ENCODE measurements around the gene WDR12. TPM values are rescaled to one million over a fixed set of nuclear protein-coding genes. Genes with fewer than 3 reads are reported as not detected.

The WDR12 gene
- total and polyA plus RNA-seq, 2 of the 13 experiments (the other 11 are each of a cell fraction or from before 2014, with no cell fraction given): 94.4 to 216 TPM

DNA sequence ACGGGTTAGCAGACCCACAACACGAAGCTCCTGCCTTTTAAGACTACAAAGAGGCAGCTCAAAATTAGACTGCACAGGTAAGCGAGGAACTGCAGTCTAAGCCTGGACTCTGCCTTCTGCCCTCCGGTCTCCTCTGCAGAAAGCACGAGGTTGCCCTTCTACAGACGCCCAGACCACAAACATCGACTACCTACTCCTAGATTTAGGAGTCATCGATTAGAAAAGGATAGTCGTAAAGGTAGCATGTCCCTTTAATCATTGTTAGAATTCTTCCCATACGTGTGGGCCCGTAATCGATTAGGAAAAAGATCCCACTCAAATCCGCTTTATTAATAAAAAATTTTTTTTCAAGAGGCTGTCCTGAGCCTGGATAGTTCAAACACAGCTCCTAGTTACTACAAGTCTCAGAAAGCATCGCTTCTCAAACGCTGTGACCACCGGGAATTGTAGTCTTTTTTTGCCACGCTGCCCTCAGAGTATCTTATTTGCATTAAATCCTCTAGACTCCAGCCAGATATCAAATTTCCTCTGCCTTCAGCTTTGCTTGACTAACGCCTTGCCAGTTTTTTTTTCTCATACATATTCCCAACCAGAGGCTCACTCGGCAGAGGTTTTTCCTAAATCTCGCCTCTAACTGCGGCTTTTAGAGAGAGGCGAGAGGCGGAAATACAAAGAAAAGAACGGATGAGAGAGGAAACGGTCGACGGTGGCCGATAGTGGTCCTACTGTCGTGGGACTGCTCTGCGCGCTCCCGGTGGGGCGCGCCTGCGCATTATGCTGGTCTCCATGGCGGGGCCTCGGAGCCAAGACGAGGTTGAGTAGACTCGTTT lies at the start of gene WDR12, which contains the start of gene CARF (continued):
- TF ChIP-seq, protein P1, sequence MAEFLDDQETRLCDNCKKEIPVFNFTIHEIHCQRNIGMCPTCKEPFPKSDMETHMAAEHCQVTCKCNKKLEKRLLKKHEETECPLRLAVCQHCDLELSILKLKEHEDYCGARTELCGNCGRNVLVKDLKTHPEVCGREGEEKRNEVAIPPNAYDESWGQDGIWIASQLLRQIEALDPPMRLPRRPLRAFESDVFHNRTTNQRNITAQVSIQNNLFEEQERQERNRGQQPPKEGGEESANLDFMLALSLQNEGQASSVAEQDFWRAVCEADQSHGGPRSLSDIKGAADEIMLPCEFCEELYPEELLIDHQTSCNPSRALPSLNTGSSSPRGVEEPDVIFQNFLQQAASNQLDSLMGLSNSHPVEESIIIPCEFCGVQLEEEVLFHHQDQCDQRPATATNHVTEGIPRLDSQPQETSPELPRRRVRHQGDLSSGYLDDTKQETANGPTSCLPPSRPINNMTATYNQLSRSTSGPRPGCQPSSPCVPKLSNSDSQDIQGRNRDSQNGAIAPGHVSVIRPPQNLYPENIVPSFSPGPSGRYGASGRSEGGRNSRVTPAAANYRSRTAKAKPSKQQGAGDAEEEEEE (CRISPR knock-in tag; IDR thresholded peaks at IDR 0.05; ENCODE audit: borderline replicate concordance): no peak
- TF ChIP-seq, protein P2, sequence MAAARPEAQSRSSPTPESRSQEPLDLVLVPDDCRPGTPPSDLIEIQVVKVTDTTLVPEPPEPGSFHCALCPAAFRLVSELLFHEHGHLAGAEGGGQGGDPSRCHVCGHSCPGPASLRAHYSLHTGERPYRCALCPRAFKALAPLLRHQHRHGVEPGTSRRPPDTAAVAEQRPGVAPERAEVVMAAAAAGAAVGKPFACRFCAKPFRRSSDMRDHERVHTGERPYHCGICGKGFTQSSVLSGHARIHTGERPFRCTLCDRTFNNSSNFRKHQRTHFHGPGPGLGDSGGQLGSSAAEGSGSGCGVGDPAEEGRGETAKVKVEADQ (CRISPR knock-in tag; IDR thresholded peaks at IDR 0.05; ENCODE audit: borderline replicate concordance): peak; percentile 58; the same call in 1 of the 2 replicates
- no peak for TF ChIP-seq ZNF281 (CRISPR knock-in tag; IDR thresholded peaks at IDR 0.05; ENCODE audit: borderline replicate concordance)
- no peak for TF ChIP-seq PRMT3 (CRISPR knock-in tag; IDR thresholded peaks at IDR 0.05; ENCODE audit: borderline replicate concordance, low read depth)
- no peak for TF ChIP-seq ZNF34 (CRISPR knock-in tag; IDR thresholded peaks at IDR 0.05; ENCODE audit: borderline replicate concordance)
- no peak for TF ChIP-seq CENPX (CRISPR knock-in tag; IDR thresholded peaks at IDR 0.05)
- 0 out of 2 replicates have a peak, but pooled peaks have one; percentile 12 for TF ChIP-seq UBTF (CRISPR knock-in tag; IDR thresholded peaks at IDR 0.05)
- TF ChIP-seq ZNF777 (CRISPR knock-in tag; IDR thresholded peaks at IDR 0.05): 0 out of 2 replicates have a peak, but pooled peaks have one; percentile 20
- TF ChIP-seq, protein P3, sequence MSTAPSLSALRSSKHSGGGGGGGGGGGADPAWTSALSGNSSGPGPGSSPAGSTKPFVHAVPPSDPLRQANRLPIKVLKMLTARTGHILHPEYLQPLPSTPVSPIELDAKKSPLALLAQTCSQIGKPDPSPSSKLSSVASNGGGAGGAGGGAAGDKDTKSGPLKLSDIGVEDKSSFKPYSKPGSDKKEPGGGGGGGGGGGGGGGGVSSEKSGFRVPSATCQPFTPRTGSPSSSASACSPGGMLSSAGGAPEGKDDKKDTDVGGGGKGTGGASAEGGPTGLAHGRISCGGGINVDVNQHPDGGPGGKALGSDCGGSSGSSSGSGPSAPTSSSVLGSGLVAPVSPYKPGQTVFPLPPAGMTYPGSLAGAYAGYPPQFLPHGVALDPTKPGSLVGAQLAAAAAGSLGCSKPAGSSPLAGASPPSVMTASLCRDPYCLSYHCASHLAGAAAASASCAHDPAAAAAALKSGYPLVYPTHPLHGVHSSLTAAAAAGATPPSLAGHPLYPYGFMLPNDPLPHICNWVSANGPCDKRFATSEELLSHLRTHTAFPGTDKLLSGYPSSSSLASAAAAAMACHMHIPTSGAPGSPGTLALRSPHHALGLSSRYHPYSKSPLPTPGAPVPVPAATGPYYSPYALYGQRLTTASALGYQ (CRISPR knock-in tag; IDR thresholded peaks at IDR 0.05): peak; percentile 54; the same call in 1 of the 2 replicates
- no peak for TF ChIP-seq ZFYVE20 (CRISPR knock-in tag; IDR thresholded peaks at IDR 0.05; ENCODE audit: borderline replicate concordance, low read depth)
- no peak for TF ChIP-seq TBX3 (IDR thresholded peaks at IDR 0.05; ENCODE audit: borderline replicate concordance)
- no peak; the same call in 1 of the 2 replicates for TF ChIP-seq CBX5 (CRISPR knock-in tag; IDR thresholded peaks at IDR 0.05; ENCODE audit: borderline replicate concordance)
- 0 out of 2 replicates have a peak, but pooled peaks have one; percentile 32 for TF ChIP-seq ESRRA (CRISPR knock-in tag; IDR thresholded peaks at IDR 0.05; ENCODE audit: low read depth)
- no peak for TF ChIP-seq SMAD9 (CRISPR knock-in tag; IDR thresholded peaks at IDR 0.05)
- TF ChIP-seq ZFAT (CRISPR knock-in tag; conservative IDR thresholded peaks at IDR 0.05): no peak
- TF ChIP-seq KDM5B (CRISPR knock-in tag; IDR thresholded peaks at IDR 0.05; ENCODE audit: borderline replicate concordance): no peak
- TF ChIP-seq ZNF670 (CRISPR knock-in tag; IDR thresholded peaks at IDR 0.05; ENCODE audit: borderline replicate concordance): peak; percentile 63; the same call in 1 of the 2 replicates
- no peak; the same call in 1 of the 2 replicates for TF ChIP-seq SRY (CRISPR knock-in tag; IDR thresholded peaks at IDR 0.05)
